Adrenal gland (tissue), 12 donors: ENCODE measurements around the gene TRIM8. TPM values are rescaled to one million over a fixed set of nuclear protein-coding genes. Genes with fewer than 3 reads are reported as not detected.
A peak's percentile ranks its signal among the peaks of the same experiment; 100 is the strongest.

Experiments used
- DNase-seq, 7 donors: peaks; one replicate each; pipeline ENCODE4 v3.0.0-alpha.2; 2019 to 2020
- H3K27ac ChIP-seq, 5 donors: fragments of 200-600 bp; sonication (generic) in 4 of 5; 1 replicate in 3 of 5; 2 replicates in 2 of 5; pipeline versions ENCODE4 v1.5.1 to v1.8.0; 2016 to 2020; ENCODE audit warnings: mild to moderate bottlenecking in 1 of 5
- H3K27me3 ChIP-seq: fragments of 200-600 bp; 2 replicates; pipeline ENCODE4 v1.8.0; 2021
- H3K36me3 ChIP-seq, 2 donors: fragments of 200-600 bp; replicated peaks in 1 of 2; 1 replicate in 1 of 2; 2 replicates in 1 of 2; pipeline versions ENCODE4 v1.5.1 to v1.8.0; 2018 to 2022
- H3K4me1 ChIP-seq, 2 donors: fragments of 200-600 bp; replicated peaks in 1 of 2; 1 replicate in 1 of 2; 2 replicates in 1 of 2; pipeline versions ENCODE4 v1.5.1 to v1.8.0; 2018 to 2021
- H3K4me3 ChIP-seq, 4 donors: fragments of 200-600 bp; sonication (generic) in 3 of 4; one replicate each; pipeline ENCODE4 v1.5.1; 2016 to 2018
- H3K9me3 ChIP-seq, 3 donors: fragments of 200-600 bp; sonication (generic) in 1 of 3; replicated peaks in 1 of 3; 1 replicate in 2 of 3; 2 replicates in 1 of 3; pipeline versions ENCODE4 v1.5.1 to v1.8.0; 2016 to 2021
- POLR2A ChIP-seq, 2 donors: fragments of 450-650 bp; IDR thresholded peaks; one replicate each; pipeline ENCODE4 v1.6.1; 2017; ENCODE audit warnings: antibody characterized with exemption in 2 of 2, mild to moderate bottlenecking in 2 of 2, moderate library complexity in 1 of 2
- WGBS, 4 donors: extraction: QIAGEN DNeasy Blood & Tissue Kit in 2 of 4; methylation state at CpG; one replicate each; pipeline versions ENCODE4 v1.1.5 to v1.1.7; 2013 to 2017; 5-methylcytosine and 5-hydroxymethylcytosine counted together
- intact Hi-C, 2 donors: fragments of 100-400 bp; cut with DNase I; formaldehyde crosslinking; loops; one replicate each; pipeline versions ENCODE4 v1.14.1 to v1.15.0; 2022 to 2023
- polyA plus RNA-seq, 3 donors: library from polyadenylated mRNA; stranded (reverse); fragments of 200-250 nt in 2 of 3; fragments of 350-450 nt in 1 of 3; fragmentation: Illumina TruSeq in 1 of 3; extraction: RNeasy Lipid Tissue Mini Kit (QIAGEN cat#74804) in 1 of 3; gene quantifications; one replicate each; pipeline ENCODE4 v1.2.3, GENCODE V29; 2013 to 2014
- total RNA-seq, 9 donors: library from RNA; depleted of rRNA in 4 of 9; stranded (reverse); fragments of >200 nt in 4 of 9; fragments of 120-200 nt in 1 of 9; fragmentation: NEBNext Ultra II Directional in 1 of 9; extraction: Animal tissue kit (Norgen Biotek cat#: 25700) in 1 of 9; gene quantifications; one replicate each; pipeline versions ENCODE4 v1.1.0 to v1.2.4, GENCODE V29; 2013 to 2023
- TF ChIP-seq, protein P1 (sequence below), 6 experiments: fragments of 450-650 bp in 4 of 6; fragments of 200-600 bp in 2 of 6; sonication (generic) in 1 of 6; IDR thresholded peaks; 1 replicate in 5 of 6; 2 replicates in 1 of 6; pipeline versions ENCODE4 v1.5.1 to v1.8.0; 2016 to 2021; ENCODE audit warnings: antibody characterized with exemption in 6 of 6, mild to moderate bottlenecking in 2 of 6, moderate library complexity in 1 of 6
- donor health status: healthy with polysubstance abuse.
- donor health status: Bipolar disorder and iron deficiency.
- donor health status: DM: yes; HTN: yes; CAD: no.
- donor health status: DM: no; HTN: no; CAD: no.
- donor health status: DM: no; HTN: no; CAD: no.
- donor health status: DM: yes; HTN: yes; CAD: no.

Gene TRIM8
- total and polyA plus RNA-seq, 12 donors, result 21.6 to 175 (median 116) TPM

DNA sequence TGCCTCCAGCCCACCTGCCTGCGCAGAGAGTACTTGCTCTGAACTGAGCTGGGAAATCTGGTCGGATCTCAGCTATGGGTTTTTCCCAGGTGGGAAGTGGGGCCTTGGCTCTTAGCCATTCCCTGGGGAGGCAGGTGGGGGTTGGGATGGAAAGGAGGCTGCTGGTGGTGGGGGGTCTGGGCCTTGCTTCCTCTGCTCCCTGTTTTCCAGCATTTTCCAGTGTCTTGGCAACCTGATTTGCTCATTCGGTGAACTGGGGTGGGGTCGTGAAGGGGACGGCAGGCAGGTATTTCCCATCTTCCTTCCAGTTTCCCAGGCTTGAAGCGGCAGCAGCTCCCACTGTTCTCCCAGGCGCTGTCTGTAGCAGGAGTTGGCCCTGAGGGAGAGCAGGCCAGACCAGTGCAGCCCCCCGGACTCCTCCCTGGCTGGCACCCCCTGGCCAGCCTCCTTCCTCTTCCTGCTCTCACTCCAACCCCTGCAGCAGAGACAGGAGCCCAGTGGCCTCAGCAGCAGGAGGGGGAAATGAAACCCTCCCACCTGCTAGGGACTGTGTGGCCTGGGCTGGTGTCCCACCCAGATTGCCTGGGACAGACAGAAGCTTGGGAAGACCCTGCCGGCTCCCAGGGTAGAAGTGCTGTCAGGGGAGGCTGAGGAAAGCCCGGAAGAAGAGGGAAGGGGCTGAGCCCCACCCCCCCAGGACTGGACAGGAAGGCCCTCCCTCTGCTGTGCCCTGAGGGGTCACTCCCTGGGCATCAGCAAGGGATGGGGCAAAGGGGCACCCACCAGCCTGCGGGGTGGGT is 6.6 kb downstream of the TRIM8 start:
- Histone ChIP-seq H3K9me3 (no peaks in the 10 kb centered on the region), H3K27ac (peak overlapping the region in 2 of 5 donors; percentile 60 to 64), H3K4me3 (no peak overlapping the region), H3K27me3 (no peaks in the 10 kb centered on the region), H3K4me1 (peaks cover 52 to 76% of the 10 kb centered on the region in 2 donors), H3K36me3 (peaks cover 0 to 41% of the 10 kb centered on the region in 2 donors)
- no peak for DNase-seq
- TF ChIP-seq, protein P1, sequence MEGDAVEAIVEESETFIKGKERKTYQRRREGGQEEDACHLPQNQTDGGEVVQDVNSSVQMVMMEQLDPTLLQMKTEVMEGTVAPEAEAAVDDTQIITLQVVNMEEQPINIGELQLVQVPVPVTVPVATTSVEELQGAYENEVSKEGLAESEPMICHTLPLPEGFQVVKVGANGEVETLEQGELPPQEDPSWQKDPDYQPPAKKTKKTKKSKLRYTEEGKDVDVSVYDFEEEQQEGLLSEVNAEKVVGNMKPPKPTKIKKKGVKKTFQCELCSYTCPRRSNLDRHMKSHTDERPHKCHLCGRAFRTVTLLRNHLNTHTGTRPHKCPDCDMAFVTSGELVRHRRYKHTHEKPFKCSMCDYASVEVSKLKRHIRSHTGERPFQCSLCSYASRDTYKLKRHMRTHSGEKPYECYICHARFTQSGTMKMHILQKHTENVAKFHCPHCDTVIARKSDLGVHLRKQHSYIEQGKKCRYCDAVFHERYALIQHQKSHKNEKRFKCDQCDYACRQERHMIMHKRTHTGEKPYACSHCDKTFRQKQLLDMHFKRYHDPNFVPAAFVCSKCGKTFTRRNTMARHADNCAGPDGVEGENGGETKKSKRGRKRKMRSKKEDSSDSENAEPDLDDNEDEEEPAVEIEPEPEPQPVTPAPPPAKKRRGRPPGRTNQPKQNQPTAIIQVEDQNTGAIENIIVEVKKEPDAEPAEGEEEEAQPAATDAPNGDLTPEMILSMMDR (IDR thresholded peaks at IDR 0.05), result no peak
- no peak for TF ChIP-seq POLR2A (IDR thresholded peaks at IDR 0.05)
- WGBS, 4 donors, result 54 to 67% (median 60%) methylated on average over 5 to 11 of the region's 11 CpGs
- intact Hi-C loops, result no loop called here

DNA sequence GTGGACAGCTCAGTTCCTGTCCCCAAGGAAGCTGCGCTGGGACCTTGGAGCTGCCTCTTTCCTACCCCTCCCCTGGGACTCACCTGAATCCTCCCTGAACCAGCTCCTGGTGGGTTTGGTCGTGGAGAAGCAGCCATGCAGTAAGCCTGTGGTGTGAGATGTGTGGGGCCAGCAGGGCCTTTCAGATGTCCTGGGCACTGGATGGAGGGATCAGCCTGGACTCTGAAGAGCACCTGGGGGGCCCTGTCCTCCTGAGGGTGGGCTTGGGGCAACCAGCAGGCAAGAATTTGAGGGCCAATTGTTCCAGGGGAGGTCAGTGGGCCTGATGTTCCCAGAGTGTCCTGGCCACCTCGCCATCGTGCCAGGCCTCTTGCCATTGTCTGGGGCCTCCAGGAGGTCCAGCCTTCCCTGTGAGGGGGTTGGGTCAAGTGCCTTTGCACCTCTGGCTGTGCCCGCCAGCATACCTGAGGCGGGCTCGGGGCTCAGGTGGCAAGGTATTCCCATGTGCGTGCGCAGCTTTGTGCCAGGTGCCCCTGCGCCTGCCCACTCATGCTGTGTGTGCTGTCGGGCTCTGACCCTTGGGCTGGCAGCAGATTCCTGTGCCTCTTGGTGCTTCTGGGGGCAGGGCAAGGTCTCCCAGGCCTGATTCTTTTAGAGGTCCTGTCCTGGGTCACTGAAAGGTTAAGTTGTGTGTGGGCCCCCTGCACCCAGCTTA is 7.3 kb downstream of the TRIM8 start:
- TF ChIP-seq POLR2A (IDR thresholded peaks at IDR 0.05), result no peak
- TF ChIP-seq, protein P1 (IDR thresholded peaks at IDR 0.05), result no peak
- no peak for DNase-seq
- peaks cover 52 to 76% of the 10 kb centered on the region in 2 donors for H3K4me1 ChIP-seq

DNA sequence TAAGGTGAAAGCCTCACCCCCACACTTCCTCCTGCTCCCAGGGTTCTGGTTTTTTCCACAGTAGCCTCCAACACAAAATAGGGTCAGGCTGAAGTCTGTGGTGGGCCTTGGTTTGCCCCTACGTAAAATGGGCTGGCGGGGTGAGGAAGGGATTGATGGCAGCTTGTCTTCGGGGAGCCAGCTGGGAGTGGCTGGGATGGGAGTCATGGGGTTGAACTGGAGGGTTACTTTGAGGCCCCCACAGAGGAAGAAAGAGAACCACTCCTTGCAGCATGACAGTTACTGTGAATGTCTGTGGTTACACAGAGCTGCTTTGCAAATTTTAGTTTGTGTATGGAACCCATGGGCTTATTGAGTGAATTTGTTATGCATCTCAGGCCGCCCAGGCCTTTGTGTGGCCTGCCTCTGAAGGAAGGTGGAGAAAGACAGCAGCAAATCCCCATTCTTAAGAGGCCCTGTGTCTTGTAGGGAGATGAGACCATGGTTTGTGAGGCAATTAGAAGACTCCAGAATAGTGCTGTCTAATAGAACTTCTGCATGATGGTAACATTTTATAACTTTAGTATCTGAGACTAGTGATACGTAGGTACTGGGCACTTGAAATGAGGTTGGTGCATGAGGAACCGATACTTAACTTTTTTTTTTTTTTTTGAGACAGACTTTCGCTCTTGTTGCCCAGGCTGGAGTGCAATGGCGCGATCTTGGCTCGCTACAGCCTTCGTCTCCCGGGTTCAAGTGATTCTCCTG is 8.1 kb downstream of the TRIM8 start:
- TF ChIP-seq, protein P1 (IDR thresholded peaks at IDR 0.05), result no peak
- TF ChIP-seq POLR2A (IDR thresholded peaks at IDR 0.05), result no peak
- H3K27me3 ChIP-seq, result no peaks in the 10 kb centered on the region
- peak overlapping the region in 2 of 5 donors; percentile 29 to 60 for H3K27ac ChIP-seq
- H3K9me3 ChIP-seq, result no peaks in the 10 kb centered on the region
- no peak overlapping the region for H3K4me3 ChIP-seq
- H3K4me1 ChIP-seq, result peaks cover 46 to 76% of the 10 kb centered on the region in 2 donors
- H3K36me3 ChIP-seq, result peaks cover 0 to 55% of the 10 kb centered on the region in 2 donors
- intact Hi-C loops, result no loop called here
- WGBS, 4 donors, result 77 to 83% (median 81%) methylated on average over 11 to 12 of the region's 12 CpGs
- no peak for DNase-seq

More for the DNA sequence above, 7.3 kb downstream of the TRIM8 start:
- peak overlapping the region in 2 of 5 donors; percentile 29 to 60 for H3K27ac ChIP-seq
- no peaks in the 10 kb centered on the region for H3K27me3 ChIP-seq
- intact Hi-C loops, result no loop called here
- no peak overlapping the region for H3K4me3 ChIP-seq
- 38 to 87% (median 74%) methylated on average over 1 to 11 of the region's 11 CpGs for WGBS, 4 donors
- peaks cover 0 to 48% of the 10 kb centered on the region in 2 donors for H3K36me3 ChIP-seq
- H3K9me3 ChIP-seq, result no peaks in the 10 kb centered on the region

DNA sequence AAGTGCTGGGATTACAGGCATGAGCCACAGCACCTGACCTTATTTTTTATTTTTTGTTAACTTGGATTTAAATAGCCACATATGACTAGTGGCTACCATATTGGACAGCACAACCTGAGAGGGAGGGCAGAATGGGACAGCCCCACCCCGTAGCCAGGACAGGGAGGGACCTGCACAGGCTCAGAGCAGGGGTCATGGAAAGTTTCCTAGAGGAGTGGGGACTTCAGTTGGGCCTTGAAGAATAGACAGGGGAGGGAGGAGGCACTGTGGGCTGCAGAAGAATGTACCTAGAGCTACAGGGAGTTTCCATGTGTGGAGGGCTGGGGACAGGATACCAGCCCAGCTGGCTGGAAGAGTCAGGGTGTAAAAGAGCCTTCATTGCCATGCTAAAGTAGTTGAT is 8.8 kb downstream of the TRIM8 start:
- H3K36me3 ChIP-seq, result peaks cover 0 to 61% of the 10 kb centered on the region in 2 donors
- H3K9me3 ChIP-seq, result no peaks in the 10 kb centered on the region
- intact Hi-C loops, result no loop called here
- DNase-seq, result no peak
- H3K27me3 ChIP-seq, result no peaks in the 10 kb centered on the region
- WGBS, 4 donors, result 76 to 100% (median 91%) methylated on average over 1 of the region's 1 CpG
- H3K4me1 ChIP-seq, result peaks cover 40 to 76% of the 10 kb centered on the region in 2 donors
- H3K4me3 ChIP-seq, result no peak overlapping the region
- H3K27ac ChIP-seq, result peak overlapping the region in 2 of 5 donors; percentile 54 to 63
- TF ChIP-seq, protein P1 (IDR thresholded peaks at IDR 0.05), result no peak
- no peak for TF ChIP-seq POLR2A (IDR thresholded peaks at IDR 0.05)
